ENCODE results near the gene MAGOH. TPM values are rescaled to one million over a fixed set of nuclear protein-coding genes. Genes with fewer than 3 reads are reported as not detected.

Gene MAGOH
- total RNA-seq, 1 donor from 2014 or later: 55.0 TPM

DNA sequence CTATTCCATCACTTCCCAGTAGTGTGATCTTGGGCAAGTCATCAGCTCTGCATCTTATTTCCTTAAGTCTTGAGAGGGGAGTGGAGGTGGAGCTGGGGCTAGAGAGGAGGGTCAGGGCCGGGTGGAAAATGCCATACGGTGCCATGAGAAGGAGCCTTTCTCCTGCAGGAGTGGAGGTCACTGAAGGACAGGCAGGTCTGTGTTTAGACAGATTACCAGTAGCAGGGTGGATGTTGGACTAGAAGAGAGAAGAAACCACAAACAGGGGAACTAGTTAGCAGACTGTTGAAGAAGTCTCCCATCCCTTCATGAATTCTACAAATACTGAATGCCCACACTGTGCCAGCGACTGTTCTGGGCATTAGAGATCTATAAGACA, 55.6 kb downstream of the MAGOH start:
- Mint-ChIP-seq H3K9me3 (no peaks in the 10 kb centered on the region), H3K27me3 (peaks cover 5% of the 10 kb centered on the region), H3K36me3 (no peaks in the 10 kb centered on the region), H3K4me3 (no peak overlapping the region), H3K4me1 (ENCODE audit: unreplicated experiment) (no peaks in the 10 kb centered on the region), H3K27ac (no peak overlapping the region)
- TF ChIP-seq, protein P1, sequence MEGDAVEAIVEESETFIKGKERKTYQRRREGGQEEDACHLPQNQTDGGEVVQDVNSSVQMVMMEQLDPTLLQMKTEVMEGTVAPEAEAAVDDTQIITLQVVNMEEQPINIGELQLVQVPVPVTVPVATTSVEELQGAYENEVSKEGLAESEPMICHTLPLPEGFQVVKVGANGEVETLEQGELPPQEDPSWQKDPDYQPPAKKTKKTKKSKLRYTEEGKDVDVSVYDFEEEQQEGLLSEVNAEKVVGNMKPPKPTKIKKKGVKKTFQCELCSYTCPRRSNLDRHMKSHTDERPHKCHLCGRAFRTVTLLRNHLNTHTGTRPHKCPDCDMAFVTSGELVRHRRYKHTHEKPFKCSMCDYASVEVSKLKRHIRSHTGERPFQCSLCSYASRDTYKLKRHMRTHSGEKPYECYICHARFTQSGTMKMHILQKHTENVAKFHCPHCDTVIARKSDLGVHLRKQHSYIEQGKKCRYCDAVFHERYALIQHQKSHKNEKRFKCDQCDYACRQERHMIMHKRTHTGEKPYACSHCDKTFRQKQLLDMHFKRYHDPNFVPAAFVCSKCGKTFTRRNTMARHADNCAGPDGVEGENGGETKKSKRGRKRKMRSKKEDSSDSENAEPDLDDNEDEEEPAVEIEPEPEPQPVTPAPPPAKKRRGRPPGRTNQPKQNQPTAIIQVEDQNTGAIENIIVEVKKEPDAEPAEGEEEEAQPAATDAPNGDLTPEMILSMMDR (conservative IDR thresholded peaks at IDR 0.05): no peak
- DNase-seq (ENCODE audit: extremely low spot score, unreplicated experiment): no peak

DNA sequence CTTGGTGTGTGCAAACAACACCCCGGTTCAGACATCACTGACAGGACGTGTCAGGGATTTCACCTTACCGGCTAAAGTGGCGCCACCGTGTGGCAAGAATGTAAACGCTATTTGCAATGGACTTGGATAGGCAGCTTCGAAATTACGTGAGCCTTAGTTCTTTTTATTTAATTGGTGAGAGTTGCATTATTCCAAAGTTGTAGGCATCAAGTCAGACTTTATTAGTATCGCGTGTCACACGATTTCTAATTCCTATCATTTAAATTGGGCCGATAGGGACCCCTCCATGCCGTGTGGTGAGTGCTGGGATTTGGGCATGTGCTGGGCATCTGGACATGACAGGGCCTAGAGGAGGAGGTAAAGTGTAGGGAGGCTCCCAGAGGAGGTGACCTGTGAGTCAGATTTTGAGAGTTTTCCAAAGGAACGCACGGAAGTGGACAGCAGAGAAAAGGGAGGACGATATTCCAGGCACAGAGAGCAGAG, 56.2 kb downstream of the MAGOH start:
- no peaks in the 10 kb centered on the region for H3K36me3 Mint-ChIP-seq
- no peak overlapping the region for H3K27ac Mint-ChIP-seq
- TF ChIP-seq, protein P1 (conservative IDR thresholded peaks at IDR 0.05): peak; percentile 99
- no peak overlapping the region for H3K4me3 Mint-ChIP-seq
- peak; percentile 76 for DNase-seq (ENCODE audit: extremely low spot score, unreplicated experiment)
- no peaks in the 10 kb centered on the region for H3K4me1 Mint-ChIP-seq (ENCODE audit: unreplicated experiment)
- H3K9me3 Mint-ChIP-seq: no peaks in the 10 kb centered on the region
- H3K27me3 Mint-ChIP-seq: peaks cover 5% of the 10 kb centered on the region

DNA sequence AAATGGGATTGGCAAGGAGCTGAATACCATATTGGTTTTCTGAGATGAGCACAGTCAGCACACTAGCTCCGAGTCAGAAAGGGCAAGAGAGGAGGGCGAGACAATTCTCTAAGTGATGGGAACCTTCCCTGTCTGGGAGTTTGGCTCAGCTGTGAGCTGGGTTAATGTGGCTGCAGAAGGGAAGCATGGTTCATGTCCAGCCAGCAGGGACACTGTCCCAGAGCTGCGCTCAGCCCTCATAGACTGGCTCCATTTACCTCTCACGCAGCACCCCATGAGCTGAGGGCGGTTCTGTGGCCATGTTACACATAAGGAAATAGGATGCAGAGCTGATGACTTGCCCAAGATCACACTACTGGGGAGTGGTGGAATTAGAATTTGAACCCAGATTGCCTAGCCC, 57.4 kb downstream of the MAGOH start:
- Mint-ChIP-seq H3K4me1 (ENCODE audit: unreplicated experiment) (peaks cover 5% of the 10 kb centered on the region), H3K4me3 (no peak overlapping the region), H3K9me3 (no peaks in the 10 kb centered on the region), H3K27ac (no peak overlapping the region), H3K36me3 (no peaks in the 10 kb centered on the region), H3K27me3 (peaks cover 11% of the 10 kb centered on the region)
- TF ChIP-seq, protein P1 (conservative IDR thresholded peaks at IDR 0.05): no peak
- no peak for DNase-seq (ENCODE audit: extremely low spot score, unreplicated experiment)

DNA sequence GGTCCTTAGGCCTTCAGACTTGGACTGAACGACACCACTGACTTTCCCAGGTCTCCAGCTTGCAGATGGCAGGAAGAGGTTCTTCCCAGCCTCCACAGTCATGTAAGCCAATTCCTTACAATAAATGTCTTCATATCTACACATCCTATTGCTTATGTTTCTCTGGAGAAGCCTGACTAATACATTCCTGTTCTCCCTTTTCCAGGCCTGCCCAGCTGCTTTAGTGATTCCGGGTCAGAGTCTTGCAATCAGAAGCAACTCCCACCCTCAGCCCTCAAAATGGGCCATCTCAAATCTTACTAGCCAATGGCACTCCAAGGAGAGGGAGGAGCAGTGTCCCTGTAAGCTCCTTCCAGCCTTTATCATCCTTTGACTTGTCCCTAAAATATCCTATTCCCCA, 58.1 kb downstream of the MAGOH start:
- TF ChIP-seq, protein P1 (conservative IDR thresholded peaks at IDR 0.05): no peak
- Mint-ChIP-seq H3K27me3 (peaks cover 17% of the 10 kb centered on the region), H3K9me3 (no peaks in the 10 kb centered on the region), H3K4me1 (ENCODE audit: unreplicated experiment) (peaks cover 10% of the 10 kb centered on the region), H3K4me3 (no peak overlapping the region), H3K36me3 (no peaks in the 10 kb centered on the region), H3K27ac (no peak overlapping the region)
- no peak for DNase-seq (ENCODE audit: extremely low spot score, unreplicated experiment)

Other genes starting within 250 kb of the MAGOH start
- gene PODN, start 176.3 kb downstream of the MAGOH start, total RNA-seq (ENCODE audit: low replicate concordance): 2.8 and 3.2 TPM in 2 replicates
- gene SLC1A7, start 95.9 kb downstream of the MAGOH start, total RNA-seq (ENCODE audit: low replicate concordance): not detected in 2 replicates
- gene CPT2, start 41.7 kb downstream of the MAGOH start, total RNA-seq (ENCODE audit: low replicate concordance): 26.8 and 28.2 TPM in 2 replicates
- gene CZIB, start 17.9 kb downstream of the MAGOH start, total RNA-seq (ENCODE audit: low replicate concordance): 36.2 and 72.7 TPM in 2 replicates
- gene LRP8, start 89.6 kb upstream of the MAGOH start, total RNA-seq (ENCODE audit: low replicate concordance): 7.1 and 16.5 TPM in 2 replicates
- not detected in 2 replicates for gene DMRTB1, start 220.9 kb upstream of the MAGOH start, total RNA-seq (ENCODE audit: low replicate concordance)